GM21576 (cell line): Measurements from ENCODE around the gene ULBP1.
"Not testable (repeated sequence)": the region's sequence is repeated elsewhere in the genome, so short reads cannot be mapped to it uniquely, and the experiment has no call there.

Experiments used
- ATAC-seq: cut with Tn5 transposase; IDR thresholded peaks from one replicate; pipeline ENCODE4 v1.9.1; 2021; ENCODE audit warnings: mild to moderate bottlenecking, moderate library complexity; ENCODE audit not compliant: unreplicated experiment

Gene ULBP1

GRCh38 chr6:149969635-149970034, 5.9 kb downstream of the ULBP1 start:
- ATAC-seq, result no peak

- ATAC-seq, result not testable (repeated sequence)
These were observed 10.7 kb downstream of the ULBP1 start for GRCh38 chr6:149974394-149974793.

- ATAC-seq, result no peak
These were observed 11.1 kb downstream of the ULBP1 start for GRCh38 chr6:149974825-149975224.

GRCh38 chr6:149975400-149975799, 11.7 kb downstream of the ULBP1 start:
- no peak for ATAC-seq

- no peak for ATAC-seq
These were observed 13.5 kb downstream of the ULBP1 start for GRCh38 chr6:149977221-149977620.

GRCh38 chr6:149978610-149979009, 14.9 kb downstream of the ULBP1 start:
- no peak for ATAC-seq

GRCh38 chr6:149979293-149979692, 15.6 kb downstream of the ULBP1 start:
- no peak for ATAC-seq

- ATAC-seq, result no peak
These were observed 19.4 kb downstream of the ULBP1 start for GRCh38 chr6:149983145-149983544.

- ATAC-seq, result no peak
These were observed 21.0 kb downstream of the ULBP1 start for GRCh38 chr6:149984773-149985172.

GRCh38 chr6:149985481-149985937, 21.8 kb downstream of the ULBP1 start:
- ATAC-seq, result no peak

GRCh38 chr6:149987602-149988107, 23.9 kb downstream of the ULBP1 start:
- no peak for ATAC-seq

GRCh38 chr6:149988550-149989346, 25.0 kb downstream of the ULBP1 start:
- ATAC-seq, result no peak

- no peak for ATAC-seq
These were observed 26.5 kb downstream of the ULBP1 start for GRCh38 chr6:149990212-149990660.

GRCh38 chr6:149990661-149991471, 27.1 kb downstream of the ULBP1 start:
- no peak for ATAC-seq

GRCh38 chr6:149991472-149991795, 27.7 kb downstream of the ULBP1 start:
- ATAC-seq, result not testable (repeated sequence)

GRCh38 chr6:149991838-149992237, 28.1 kb downstream of the ULBP1 start:
- no peak for ATAC-seq

GRCh38 chr6:149995235-149995750, 31.6 kb downstream of the ULBP1 start:
- no peak for ATAC-seq

- no peak for ATAC-seq
These were observed 32.2 kb downstream of the ULBP1 start for GRCh38 chr6:149995971-149996370.

GRCh38 chr6:149999636-150000035, 35.9 kb downstream of the ULBP1 start:
- ATAC-seq, result no peak

GRCh38 chr6:150001295-150002008, 37.7 kb downstream of the ULBP1 start:
- ATAC-seq, result no peak

- ATAC-seq, result no peak
These were observed 39.0 kb downstream of the ULBP1 start for GRCh38 chr6:150002710-150003109.
